MCF 10A (cell line): ENCODE data around the gene ASIC1. TPM values are rescaled to one million over a fixed set of nuclear protein-coding genes. Genes with fewer than 3 reads are reported as not detected.

ENCODE experiments used
- BruUV-seq: library from RNA; stranded (reverse); fragments of 400-500 nt; replicated peaks from 2 replicates; lab custom pipeline; 2021; lab: Mats Ljungman, UMichigan
- CTCF ChIA-PET: fragments of 300-600 bp; sonication (Branson Sonifier 250); formaldehyde crosslinking; extraction: SDS; loops from one replicate; lab custom pipeline; 2021; ENCODE audit warnings: antibody characterized with exemption, inconsistent platforms; lab: Yijun Ruan, JAX
- POLR2A ChIA-PET: fragments of 300-600, 350-650 bp; sonication (Branson Sonifier 250); formaldehyde crosslinking; extraction: SDS; loops from one replicate; lab custom pipeline; 2020; ENCODE audit warnings: antibody characterized with exemption, inconsistent platforms; lab: Yijun Ruan, JAX
- DNase-seq: peaks from one replicate; pipeline ENCODE4 v3.0.0-alpha.2; 2018; ENCODE audit not compliant: unreplicated experiment
- H3K27ac Mint-ChIP-seq: one replicate; pipeline ENCODE4 v1.8.0; 2022; ENCODE audit warnings: mild to moderate bottlenecking, low read depth, mixed read lengths; ENCODE audit not compliant: unreplicated experiment
- H3K27me3 Mint-ChIP-seq: one replicate; pipeline ENCODE4 v1.8.0; 2022; ENCODE audit warnings: mixed read lengths; ENCODE audit not compliant: insufficient read depth, unreplicated experiment
- H3K36me3 Mint-ChIP-seq: one replicate; pipeline ENCODE4 v1.8.0; 2022; ENCODE audit warnings: mild to moderate bottlenecking, moderate library complexity, mixed read lengths; ENCODE audit not compliant: insufficient read depth, unreplicated experiment
- H3K4me1 Mint-ChIP-seq: one replicate; pipeline ENCODE4 v1.8.0; 2022; ENCODE audit warnings: mixed read lengths; ENCODE audit not compliant: insufficient read depth, unreplicated experiment
- H3K4me3 Mint-ChIP-seq: one replicate; pipeline ENCODE4 v1.8.0; 2022; ENCODE audit warnings: mild to moderate bottlenecking, moderate library complexity, mixed read lengths; ENCODE audit not compliant: unreplicated experiment
- H3K9me3 Mint-ChIP-seq: one replicate; pipeline ENCODE4 v1.8.0; 2022; ENCODE audit warnings: mixed read lengths; ENCODE audit not compliant: unreplicated experiment
- intact Hi-C: fragments of 100-400 bp; cut with micrococcal nuclease; formaldehyde crosslinking; loops from 2 replicates; pipeline ENCODE4 v1.14.1; 2022
- total RNA-seq: library from RNA; stranded (reverse); gene quantifications from 2 replicates; pipeline ENCODE4 v1.2.3, GENCODE V29; 2022
- TF ChIP-seq, protein P1 (sequence below): fragments of 200-600 bp; IDR thresholded peaks from one replicate; pipeline ENCODE4 v1.8.0; 2022; ENCODE audit warnings: antibody characterized with exemption, mild to moderate bottlenecking; ENCODE audit not compliant: unreplicated experiment

The ASIC1 gene
- total RNA-seq, 1 experiment from 2014 or later, result 1.7 TPM

DNA sequence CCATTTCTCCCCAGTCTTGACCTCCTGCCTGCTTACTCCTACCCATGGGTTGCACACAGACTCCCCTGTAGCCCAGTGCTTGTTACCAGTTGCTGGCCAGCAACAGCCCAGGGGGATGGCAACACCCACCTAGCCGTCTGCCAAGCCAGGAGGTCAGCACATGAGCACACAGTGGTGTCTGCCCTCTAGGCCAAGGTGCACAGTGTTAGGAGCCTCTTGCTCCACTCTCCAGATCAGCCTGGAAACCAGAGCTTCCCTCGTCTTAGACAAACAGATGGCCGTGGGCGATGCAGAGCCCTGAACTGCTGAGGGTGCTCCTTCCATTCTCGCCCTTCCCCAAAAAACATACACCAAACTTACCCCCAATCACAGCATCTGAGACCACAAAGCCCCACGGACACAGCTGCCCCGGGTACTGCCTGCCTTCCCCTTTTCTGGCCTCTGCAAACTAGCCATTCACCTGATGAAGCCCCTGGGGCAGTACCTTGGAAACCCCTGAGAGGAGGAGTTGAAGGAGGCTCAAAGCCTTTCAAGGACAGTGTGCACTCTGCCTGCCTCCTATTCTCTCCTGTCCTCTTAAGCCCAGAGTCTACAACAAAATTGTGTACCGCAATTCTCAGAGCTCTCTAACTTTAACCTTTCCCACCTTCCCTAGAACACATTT lies 45.4 kb downstream of the ASIC1 start:
- BruUV-seq, result no TSS peak
- Mint-ChIP-seq H3K9me3 (no peaks in the 10 kb centered on the region), H3K4me1 (peaks cover 18% of the 10 kb centered on the region), H3K36me3 (peaks cover 39% of the 10 kb centered on the region), H3K4me3 (no peak overlapping the region), H3K27ac (no peak overlapping the region), H3K27me3 (no peaks in the 10 kb centered on the region)
- ChIA-PET POLR2A (interaction anchor here (0.6 to 5.8 kb wide), 3 partner anchors 8 to 64 kb away, joined by 3 to 44 read pairs (median 3); partner anchors contain the start of genes CERS5 and COX14), CTCF (interaction anchor here (0.6 to 15.2 kb wide), 4 partner anchors 9 to 157 kb away, joined by 3 to 232 read pairs (median 50); partner anchors contain the start of genes COX14 and SMARCD1)
- DNase-seq, result no peak
- TF ChIP-seq, protein P1, sequence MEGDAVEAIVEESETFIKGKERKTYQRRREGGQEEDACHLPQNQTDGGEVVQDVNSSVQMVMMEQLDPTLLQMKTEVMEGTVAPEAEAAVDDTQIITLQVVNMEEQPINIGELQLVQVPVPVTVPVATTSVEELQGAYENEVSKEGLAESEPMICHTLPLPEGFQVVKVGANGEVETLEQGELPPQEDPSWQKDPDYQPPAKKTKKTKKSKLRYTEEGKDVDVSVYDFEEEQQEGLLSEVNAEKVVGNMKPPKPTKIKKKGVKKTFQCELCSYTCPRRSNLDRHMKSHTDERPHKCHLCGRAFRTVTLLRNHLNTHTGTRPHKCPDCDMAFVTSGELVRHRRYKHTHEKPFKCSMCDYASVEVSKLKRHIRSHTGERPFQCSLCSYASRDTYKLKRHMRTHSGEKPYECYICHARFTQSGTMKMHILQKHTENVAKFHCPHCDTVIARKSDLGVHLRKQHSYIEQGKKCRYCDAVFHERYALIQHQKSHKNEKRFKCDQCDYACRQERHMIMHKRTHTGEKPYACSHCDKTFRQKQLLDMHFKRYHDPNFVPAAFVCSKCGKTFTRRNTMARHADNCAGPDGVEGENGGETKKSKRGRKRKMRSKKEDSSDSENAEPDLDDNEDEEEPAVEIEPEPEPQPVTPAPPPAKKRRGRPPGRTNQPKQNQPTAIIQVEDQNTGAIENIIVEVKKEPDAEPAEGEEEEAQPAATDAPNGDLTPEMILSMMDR, result no peak
- intact Hi-C loops, result no loop called here

DNA sequence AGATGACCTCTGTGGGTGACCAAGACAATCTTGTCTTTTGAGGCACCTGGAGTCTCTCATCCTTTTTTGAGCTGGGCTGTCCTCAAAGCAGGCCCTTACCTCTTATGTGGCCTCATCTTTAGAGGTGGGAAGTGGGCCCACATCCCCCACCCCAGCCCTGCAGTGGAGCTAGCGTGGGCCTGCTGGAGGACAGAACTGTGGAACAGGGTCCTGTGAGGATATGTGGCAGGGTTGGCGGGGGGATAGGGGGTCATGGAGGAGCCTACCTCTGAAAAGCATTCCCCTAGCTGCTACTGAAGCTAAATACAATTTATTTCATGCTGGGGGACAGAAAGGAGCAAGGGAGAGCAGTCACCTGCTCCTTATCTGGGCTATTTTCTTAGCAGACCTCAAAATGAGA lies 46.0 kb downstream of the ASIC1 start:
- peaks cover 18% of the 10 kb centered on the region for H3K4me1 Mint-ChIP-seq
- TF ChIP-seq, protein P1, result no peak
- POLR2A ChIA-PET, result interaction anchor here (0.6 to 5.8 kb wide), 4 partner anchors 8 to 18 kb away, joined by 3 to 44 read pairs (median 5); partner anchors contain the start of genes COX14 and SMARCD1
- no peak overlapping the region for H3K27ac Mint-ChIP-seq
- no TSS peak for BruUV-seq
- peaks cover 33% of the 10 kb centered on the region for H3K36me3 Mint-ChIP-seq
- CTCF ChIA-PET, result interaction anchor here (1.0 to 15.2 kb wide), 4 partner anchors 8 to 158 kb away, joined by 3 to 232 read pairs (median 51); partner anchors contain the start of genes COX14 and SMARCD1
- no peaks in the 10 kb centered on the region for H3K9me3 Mint-ChIP-seq
- intact Hi-C loops, result no loop called here
- DNase-seq, result no peak
- no peaks in the 10 kb centered on the region for H3K27me3 Mint-ChIP-seq
- H3K4me3 Mint-ChIP-seq, result no peak overlapping the region

DNA sequence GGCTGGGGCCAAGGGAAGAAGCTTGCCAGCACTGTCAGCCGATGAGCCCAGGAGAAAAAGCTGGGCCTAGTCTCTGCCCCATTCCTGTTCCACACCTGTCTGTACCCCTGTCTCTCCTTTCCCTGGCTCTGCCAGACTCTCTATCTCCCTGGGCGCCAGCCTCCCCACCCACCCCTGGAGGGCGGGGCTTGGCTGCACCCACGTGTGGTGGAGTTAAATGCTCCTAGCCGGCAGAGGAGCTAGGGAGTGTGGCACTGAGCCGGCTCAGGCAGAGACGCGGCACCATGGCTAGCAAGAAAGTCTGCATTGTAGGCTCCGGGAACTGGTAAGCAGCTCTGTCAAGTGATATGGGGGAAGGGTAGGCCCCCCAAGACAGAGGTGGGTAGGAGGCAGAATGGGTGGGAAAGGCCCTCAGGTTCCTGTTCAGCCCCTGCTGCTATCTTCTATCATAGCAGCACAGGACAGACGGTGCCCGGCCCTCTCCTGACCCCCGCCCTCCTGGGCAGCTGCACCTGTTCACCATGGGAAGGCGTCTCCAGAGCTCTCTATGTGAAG lies 46.4 kb downstream of the ASIC1 start, which contains the start of gene GPD1:
Gene GPD1, plus strand, starts transcription at position 242 of the 555 bp plus-strand sequence. Its CDS starts 43 bp downstream, at position 285.
- intact Hi-C loops, result no loop called here
- Mint-ChIP-seq H3K27me3 (no peaks in the 10 kb centered on the region), H3K4me1 (peaks cover 17% of the 10 kb centered on the region), H3K36me3 (peaks cover 28% of the 10 kb centered on the region), H3K27ac (no peak within 1 kb of the TSS), H3K9me3 (no peaks in the 10 kb centered on the region), H3K4me3 (no peak within 1 kb of the TSS)
- TF ChIP-seq, protein P1, result no peak
- peak; percentile 67 for DNase-seq
- POLR2A ChIA-PET, result interaction anchor here (0.6 to 5.8 kb wide), 5 partner anchors 7 to 924 kb away, joined by 3 to 44 read pairs (median 3); partner anchors contain the start of genes COX14 and SMARCD1
- BruUV-seq, result no TSS peak
- CTCF ChIA-PET, result interaction anchor here (1.1 to 15.2 kb wide), 4 partner anchors 8 to 132 kb away, joined by 3 to 232 read pairs (median 51); partner anchors contain the start of genes COX14 and SMARCD1
